SK-N-SH (cell line): ENCODE measurements around the gene STARD10.

Experiments used
- CHD2 ChIP-seq: fragments of 150-350 bp; IDR thresholded peaks from 2 replicates; pipeline ENCODE4 v1.6.1; 2018; ENCODE audit warnings: low read length; ENCODE audit not compliant: partially characterized antibody
- CTCF ChIP-seq: fragments of 200-600 bp; sonication (generic); IDR thresholded peaks from 2 replicates; pipeline ENCODE4 v1.6.1; 2017; ENCODE audit warnings: antibody characterized with exemption, mild to moderate bottlenecking, moderate library complexity
- ELF1 ChIP-seq: IDR thresholded peaks from 2 replicates; pipeline ENCODE4 v1.4.0; 2012
- EZH2phosphoT487 ChIP-seq: fragments of 200-600 bp; sonication (generic); IDR thresholded peaks from 2 replicates; pipeline ENCODE4 v1.6.1; 2017; ENCODE audit warnings: low read depth, mixed run types, mild to moderate bottlenecking, antibody characterized with exemption, moderate library complexity, borderline replicate concordance
- JUND ChIP-seq: IDR thresholded peaks from 2 replicates; pipeline ENCODE4 v1.4.0; 2012
- POLR2AphosphoS5 ChIP-seq: IDR thresholded peaks from 2 replicates; pipeline ENCODE4 v1.6.1; 2012; ENCODE audit warnings: low read depth, low read length
- RAD21 ChIP-seq: IDR thresholded peaks from 2 replicates; pipeline ENCODE4 v1.6.1; 2012; ENCODE audit warnings: mild to moderate bottlenecking, low read length
- RFX5 ChIP-seq: IDR thresholded peaks from 2 replicates; pipeline ENCODE4 v1.6.1; 2012; ENCODE audit warnings: mild to moderate bottlenecking, improper control_type of control experiment, low read length
- RXRA ChIP-seq: IDR thresholded peaks from 2 replicates; pipeline ENCODE4 v1.4.0; 2012; ENCODE audit warnings: low read depth, mild to moderate bottlenecking, borderline replicate concordance
- USF1 ChIP-seq: IDR thresholded peaks from 2 replicates; pipeline ENCODE4 v1.4.0; 2012; ENCODE audit warnings: low read depth, borderline replicate concordance
- YY1 ChIP-seq: IDR thresholded peaks from 2 replicates; pipeline ENCODE4 v1.4.0; 2012; ENCODE audit warnings: low read depth, mild to moderate bottlenecking

- no peak for TF ChIP-seq RAD21
- TF ChIP-seq ELF1, result no peak
- TF ChIP-seq RFX5, result no peak
- TF ChIP-seq JUND, result no peak
- TF ChIP-seq CTCF, result no peak
- no peak for TF ChIP-seq CHD2
- no peak for TF ChIP-seq POLR2AphosphoS5
- no peak for TF ChIP-seq RXRA
- TF ChIP-seq USF1, result no peak
- no peak for TF ChIP-seq YY1
- TF ChIP-seq EZH2phosphoT487, result no peak
These were observed 41.1 kb upstream of the STARD10 start for GRCh38 chr11:72834905-72835304.
